ENCODE data around the gene GOLM1.
"Not testable (repeated sequence)": the region's sequence is repeated elsewhere in the genome, so short reads cannot be mapped to it uniquely, and the experiment has no call there.

Gene GOLM1

DNA sequence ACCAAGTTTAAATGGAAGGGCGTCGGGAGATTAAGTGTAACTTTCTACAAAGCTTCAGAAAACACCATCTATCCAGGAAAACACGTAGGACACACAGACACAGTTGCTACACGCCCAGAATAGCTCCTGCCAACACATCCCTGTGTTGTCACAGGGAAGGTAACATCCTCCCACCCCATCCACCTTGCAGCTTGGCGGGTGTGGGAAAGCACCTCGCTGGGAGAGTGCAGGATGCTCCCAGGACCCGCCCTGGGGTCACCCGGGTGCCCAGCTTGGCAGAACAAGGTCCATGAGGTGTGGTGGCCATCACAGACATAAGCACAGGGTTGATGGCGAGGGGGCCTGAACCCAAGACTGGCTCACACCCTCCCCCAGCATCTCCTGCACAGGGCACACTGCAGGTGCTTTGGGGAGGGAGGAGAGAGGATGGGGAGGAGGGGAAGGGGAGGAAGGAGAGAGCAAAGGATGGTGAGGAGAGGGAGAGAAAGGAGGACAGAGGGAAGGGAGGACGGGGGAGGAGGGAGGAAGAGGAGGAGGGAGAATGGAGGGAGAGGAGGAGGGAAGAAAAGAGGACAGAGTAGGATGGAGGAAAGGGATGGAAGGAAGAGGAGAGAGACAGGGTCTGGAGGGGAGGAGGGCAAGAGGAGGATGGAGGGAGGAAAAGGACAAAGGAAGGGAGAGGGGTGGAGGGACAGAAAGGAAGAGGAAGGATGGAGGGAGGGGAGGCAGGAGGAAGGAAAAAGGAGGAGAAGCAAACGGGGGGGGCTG lies 37.2 kb downstream of the GOLM1 start:
- no peak for DNase-seq (ENCODE audit: low read depth)
- TF ChIP-seq, protein P1, sequence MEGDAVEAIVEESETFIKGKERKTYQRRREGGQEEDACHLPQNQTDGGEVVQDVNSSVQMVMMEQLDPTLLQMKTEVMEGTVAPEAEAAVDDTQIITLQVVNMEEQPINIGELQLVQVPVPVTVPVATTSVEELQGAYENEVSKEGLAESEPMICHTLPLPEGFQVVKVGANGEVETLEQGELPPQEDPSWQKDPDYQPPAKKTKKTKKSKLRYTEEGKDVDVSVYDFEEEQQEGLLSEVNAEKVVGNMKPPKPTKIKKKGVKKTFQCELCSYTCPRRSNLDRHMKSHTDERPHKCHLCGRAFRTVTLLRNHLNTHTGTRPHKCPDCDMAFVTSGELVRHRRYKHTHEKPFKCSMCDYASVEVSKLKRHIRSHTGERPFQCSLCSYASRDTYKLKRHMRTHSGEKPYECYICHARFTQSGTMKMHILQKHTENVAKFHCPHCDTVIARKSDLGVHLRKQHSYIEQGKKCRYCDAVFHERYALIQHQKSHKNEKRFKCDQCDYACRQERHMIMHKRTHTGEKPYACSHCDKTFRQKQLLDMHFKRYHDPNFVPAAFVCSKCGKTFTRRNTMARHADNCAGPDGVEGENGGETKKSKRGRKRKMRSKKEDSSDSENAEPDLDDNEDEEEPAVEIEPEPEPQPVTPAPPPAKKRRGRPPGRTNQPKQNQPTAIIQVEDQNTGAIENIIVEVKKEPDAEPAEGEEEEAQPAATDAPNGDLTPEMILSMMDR (IDR thresholded peaks at IDR 0.05; ENCODE audit: control insufficient read depth, extremely low read depth, insufficient read depth) = no peak
- no peak overlapping the region for H3K4me3 ChIP-seq (ENCODE audit: low read depth, low read length)

DNA sequence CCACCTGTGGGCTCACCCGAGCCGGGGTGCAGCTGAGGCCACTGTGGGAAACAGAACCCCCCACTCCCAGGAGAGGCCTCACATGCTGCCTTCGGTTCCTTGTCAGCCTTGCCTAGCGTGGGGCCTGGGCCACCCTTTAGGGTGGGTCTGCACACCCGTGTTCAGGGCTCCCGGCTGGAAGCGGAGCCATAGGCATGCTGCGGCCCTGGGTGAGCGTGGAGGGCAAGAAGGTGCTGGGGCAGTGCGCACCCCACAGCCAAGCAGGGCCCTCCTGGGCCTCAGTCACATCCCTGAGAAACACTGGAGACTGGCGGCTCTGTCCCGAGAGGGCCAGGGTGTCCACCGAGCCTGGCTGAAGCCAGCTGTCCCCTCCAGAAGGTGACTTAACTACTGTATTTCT lies 41.9 kb downstream of the GOLM1 start:
- DNase-seq (ENCODE audit: low read depth) = no peak
- TF ChIP-seq, protein P1 (IDR thresholded peaks at IDR 0.05; ENCODE audit: control insufficient read depth, extremely low read depth, insufficient read depth) = no peak
- H3K4me3 ChIP-seq (ENCODE audit: low read depth, low read length) = no peak overlapping the region

DNA sequence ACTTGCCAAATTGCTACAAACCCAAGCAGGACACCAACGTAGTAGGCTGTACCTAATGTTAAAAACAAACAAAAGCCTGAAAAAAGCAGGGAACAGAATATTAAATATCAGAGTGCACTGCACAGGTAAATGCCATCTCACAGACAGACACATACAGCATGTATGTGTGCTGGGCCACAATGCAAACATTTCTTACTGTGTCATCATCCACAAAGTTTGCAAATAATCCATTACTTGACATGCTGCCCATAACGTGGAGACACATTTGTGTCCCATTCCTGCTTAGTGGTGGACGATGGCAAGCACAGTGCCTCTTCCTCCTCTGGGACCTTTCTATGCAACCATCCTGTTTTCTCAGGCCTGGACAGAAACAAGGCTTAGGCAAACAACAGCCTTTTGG lies 44.7 kb downstream of the GOLM1 start:
- no peak overlapping the region for H3K4me3 ChIP-seq (ENCODE audit: low read depth, low read length)
- DNase-seq (ENCODE audit: low read depth) = peak; percentile 94
- TF ChIP-seq, protein P1 (IDR thresholded peaks at IDR 0.05; ENCODE audit: control insufficient read depth, extremely low read depth, insufficient read depth) = no peak

DNA sequence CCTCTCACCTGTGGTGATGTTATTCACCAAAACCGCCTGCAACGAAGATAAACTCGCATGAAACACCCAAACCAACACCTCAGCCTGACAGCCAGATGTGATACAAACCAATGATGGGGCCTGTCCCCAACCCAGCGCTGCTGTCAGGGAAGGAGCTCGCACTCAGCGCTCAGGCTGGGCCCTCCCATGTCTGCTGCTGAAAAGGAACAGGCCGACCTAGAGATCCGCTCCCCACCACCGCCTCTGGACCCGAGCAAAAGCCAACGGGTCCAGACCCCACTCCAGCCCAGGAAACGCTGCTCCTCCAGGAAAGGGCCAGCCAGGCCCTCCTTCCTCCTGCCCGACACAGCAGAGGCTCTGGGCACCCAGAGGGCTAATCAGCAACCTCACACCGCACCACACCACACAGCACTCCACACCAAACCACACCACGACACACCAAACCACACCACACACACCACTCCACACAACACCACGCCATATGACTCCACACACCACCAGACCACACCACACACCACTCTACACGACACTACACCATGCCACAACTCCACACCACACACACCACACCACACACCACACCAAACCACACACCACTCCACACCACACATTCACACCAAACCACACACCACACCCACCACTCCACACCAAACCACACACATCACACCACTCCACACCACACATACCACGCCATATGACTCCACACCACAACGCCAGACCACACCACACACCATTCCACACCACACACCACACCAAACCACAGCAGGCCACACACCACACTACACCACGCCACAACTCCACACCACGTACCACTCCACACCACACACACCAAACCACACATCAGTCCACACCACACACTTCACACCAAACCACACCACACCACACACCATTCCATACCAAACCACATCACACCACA lies 46.5 kb downstream of the GOLM1 start:
- TF ChIP-seq, protein P1 (IDR thresholded peaks at IDR 0.05; ENCODE audit: control insufficient read depth, extremely low read depth, insufficient read depth) = no peak
- no peak for DNase-seq (ENCODE audit: low read depth)
- H3K4me3 ChIP-seq (ENCODE audit: low read depth, low read length) = no peak overlapping the region

DNA sequence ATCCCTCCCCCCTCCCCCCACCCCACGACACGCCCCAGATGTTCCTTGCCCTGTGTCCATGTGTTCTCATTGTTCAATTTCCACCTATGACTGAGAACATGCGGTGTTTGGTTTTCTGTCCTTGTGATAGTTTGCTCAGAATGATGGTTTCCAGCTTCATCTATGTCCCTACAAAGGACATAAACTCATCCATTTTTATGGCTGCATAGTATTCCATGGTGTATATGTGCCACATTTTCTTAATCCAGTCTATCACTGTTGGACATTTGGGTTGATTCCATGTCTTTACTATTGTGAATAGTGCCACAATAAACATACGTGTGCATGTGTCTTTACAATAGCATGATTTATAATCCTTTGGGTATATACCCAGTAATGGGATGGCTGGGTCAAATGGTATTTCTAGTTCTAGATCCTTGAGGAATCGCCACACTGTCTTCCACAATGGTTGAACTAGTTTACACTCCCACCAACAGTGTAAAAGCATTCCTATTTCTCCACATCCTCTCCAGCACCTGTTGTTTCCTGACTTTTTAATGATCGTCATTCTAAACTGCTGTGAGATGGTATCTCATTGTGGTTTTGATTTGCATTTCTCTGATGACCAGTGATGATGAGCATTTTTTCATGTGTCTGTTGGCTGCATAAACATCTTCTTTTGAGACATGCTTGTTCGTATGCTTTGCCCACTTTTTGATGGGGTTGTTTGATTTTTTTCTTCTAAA lies 51.2 kb downstream of the GOLM1 start:
- not testable (repeated sequence) for DNase-seq (ENCODE audit: low read depth); H3K4me3 ChIP-seq (ENCODE audit: low read depth, low read length)

DNA sequence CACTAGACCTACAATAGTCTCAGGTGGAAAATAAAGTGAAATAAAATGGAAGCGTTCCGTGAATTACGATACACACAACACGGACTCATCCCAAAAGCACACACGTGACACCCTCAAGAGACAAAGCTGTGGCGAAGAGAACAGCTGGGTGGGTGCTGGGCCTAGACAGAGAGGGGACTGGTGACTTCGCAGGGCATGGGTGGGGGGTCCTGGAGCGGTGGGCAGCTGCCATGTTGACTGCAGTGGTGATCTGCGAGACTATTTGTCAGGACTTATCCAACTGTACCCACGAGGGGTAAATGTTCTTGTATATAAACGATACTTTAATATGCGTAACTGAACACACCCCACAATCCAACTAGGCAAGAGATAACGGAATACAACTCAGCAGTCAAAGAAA lies 52.0 kb downstream of the GOLM1 start:
- no peak overlapping the region for H3K4me3 ChIP-seq (ENCODE audit: low read depth, low read length)
- TF ChIP-seq, protein P1 (IDR thresholded peaks at IDR 0.05; ENCODE audit: control insufficient read depth, extremely low read depth, insufficient read depth) = no peak
- DNase-seq (ENCODE audit: low read depth) = no peak

DNA sequence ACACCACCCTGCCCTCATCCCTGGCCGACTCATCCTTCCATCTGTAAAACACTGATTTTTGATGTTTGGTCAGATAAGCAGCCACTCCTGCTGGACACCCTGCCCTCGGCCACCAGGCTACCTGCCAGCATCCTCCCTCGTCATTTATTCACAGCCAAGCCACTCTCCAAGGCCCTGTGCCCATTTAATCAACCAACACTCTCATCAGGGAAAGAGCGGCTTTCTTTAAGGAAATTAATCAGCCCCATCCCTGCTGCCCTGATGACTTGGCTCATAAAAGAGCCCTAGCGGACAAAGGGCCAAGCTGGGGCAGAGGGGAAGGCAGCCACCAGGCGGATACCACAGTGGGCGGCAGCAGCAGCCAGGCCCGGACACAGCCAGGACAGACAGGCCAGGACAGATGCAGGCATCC lies 52.4 kb downstream of the GOLM1 start:
- H3K4me3 ChIP-seq (ENCODE audit: low read depth, low read length) = peak overlapping the region; percentile 37; the same call in 1 of the 2 replicates
- TF ChIP-seq, protein P1 (IDR thresholded peaks at IDR 0.05; ENCODE audit: control insufficient read depth, extremely low read depth, insufficient read depth) = 0 out of 2 replicates have a peak, but pooled peaks have one; percentile 17
- peak; percentile 88 for DNase-seq (ENCODE audit: low read depth)

Data from LNCaP clone FGC (cell line).